GM23338 (cell line): Measurements from ENCODE around the gene RPS6KA1. TPM values are rescaled to one million over a fixed set of nuclear protein-coding genes. Genes with fewer than 3 reads are reported as not detected.

Source experiments
- ATAC-seq: fragments of 200-7000 bp; cut with Tn5 transposase; 3 replicates; pipeline ENCODE4 v1.9.1; 2020
- DNase-seq: peaks from one replicate; pipeline ENCODE4 v3.0.0-alpha.2; 2015; ENCODE audit warnings: low spot score
- H2AFZ ChIP-seq: fragments of 200-600 bp; sonication (generic); 2 replicates; pipeline ENCODE4 v1.8.0; 2016; ENCODE audit warnings: antibody characterized with exemption, mild to moderate bottlenecking, moderate library complexity
- H3F3A ChIP-seq: fragments of 200-600 bp; sonication (generic); replicated peaks from 2 replicates; pipeline ENCODE4 v1.8.0; 2017; ENCODE audit warnings: antibody characterized with exemption, mixed run types, low read depth
- H3K27ac ChIP-seq: fragments of 200-600 bp; sonication (generic); 2 replicates; pipeline ENCODE4 v1.6.1; 2016; ENCODE audit warnings: low read depth
- H3K27me3 ChIP-seq: fragments of 200-600 bp; sonication (generic); 2 replicates; pipeline ENCODE4 v1.8.0; 2016; ENCODE audit warnings: mild to moderate bottlenecking, mixed run types, moderate library complexity; ENCODE audit not compliant: insufficient read depth
- H3K36me3 ChIP-seq: fragments of 200-600 bp; sonication (generic); 2 replicates; pipeline ENCODE4 v1.8.0; 2016; ENCODE audit warnings: mild to moderate bottlenecking; ENCODE audit not compliant: insufficient read depth
- H3K4me1 ChIP-seq: fragments of 200-600 bp; sonication (generic); 2 replicates; pipeline ENCODE4 v1.8.0; 2016; ENCODE audit warnings: mild to moderate bottlenecking, moderate library complexity; ENCODE audit not compliant: insufficient read depth
- H3K4me2 ChIP-seq: fragments of 200-600 bp; sonication (generic); 2 replicates; pipeline ENCODE4 v1.7.1; 2017; ENCODE audit warnings: mixed run types
- H3K4me3 ChIP-seq: fragments of 200-600 bp; sonication (generic); 2 replicates; pipeline ENCODE4 v1.6.1; 2016; ENCODE audit warnings: mixed run types
- H3K79me2 ChIP-seq: fragments of 200-600 bp; sonication (generic); replicated peaks from 2 replicates; pipeline ENCODE4 v1.8.0; 2017; ENCODE audit warnings: mild to moderate bottlenecking; ENCODE audit not compliant: insufficient read depth
- H3K9me2 ChIP-seq: fragments of 200-600 bp; sonication (generic); 2 replicates; pipeline ENCODE4 v1.8.0; 2017; ENCODE audit not compliant: insufficient read depth
- H4K20me1 ChIP-seq: fragments of 200-600 bp; sonication (generic); replicated peaks from 2 replicates; pipeline ENCODE4 v1.8.0; 2017; ENCODE audit warnings: mild to moderate bottlenecking; ENCODE audit not compliant: insufficient read depth
- H3K27ac Mint-ChIP-seq: 2 replicates; pipeline ENCODE4 v1.8.0; 2020; ENCODE audit warnings: inconsistent platforms, mild to moderate bottlenecking, moderate library complexity, mixed read lengths
- H3K27me3 Mint-ChIP-seq: 3 replicates; pipeline ENCODE4 v1.8.0; 2022; ENCODE audit warnings: low read depth, mild to moderate bottlenecking, moderate library complexity, mixed read lengths, inconsistent platforms; ENCODE audit not compliant: insufficient read depth, poor library complexity
- H3K36me3 Mint-ChIP-seq: 3 replicates; pipeline ENCODE4 v1.8.0; 2021; ENCODE audit warnings: low read depth, mild to moderate bottlenecking, inconsistent platforms, moderate library complexity, mixed read lengths
- H3K4me1 Mint-ChIP-seq: 3 replicates; pipeline ENCODE4 v1.8.0; 2020; ENCODE audit warnings: mild to moderate bottlenecking, inconsistent platforms, mixed read lengths
- H3K4me3 Mint-ChIP-seq: 3 replicates; pipeline ENCODE4 v1.8.0; 2021; ENCODE audit warnings: moderate library complexity, mild to moderate bottlenecking, inconsistent platforms, mixed read lengths
- H3K9me3 Mint-ChIP-seq: 3 replicates; pipeline ENCODE4 v1.8.0; 2020; ENCODE audit warnings: moderate library complexity, mild to moderate bottlenecking, inconsistent platforms, mixed read lengths
- CREB1 ChIP-seq: fragments of 250-450 bp; sonication (Bioruptor Pico); IDR thresholded peaks from 2 replicates; pipeline ENCODE4 v1.5.0; 2020; ENCODE audit warnings: low read depth, mild to moderate bottlenecking, moderate library complexity
- CTCF ChIP-seq, 2 experiments: fragments of 200-600 bp in 1 of 2; sonication (generic) in 1 of 2; conservative IDR thresholded peaks; 2 replicates each; pipeline versions ENCODE4 v1.5.1 to v1.6.1; 2016 to 2017; ENCODE audit warnings: antibody characterized with exemption in 2 of 2, low read depth in 2 of 2, mild to moderate bottlenecking in 2 of 2, moderate library complexity in 1 of 2
- ETS1 ChIP-seq: IDR thresholded peaks from 2 replicates; pipeline ENCODE4 v1.6.1; 2016; ENCODE audit warnings: antibody characterized with exemption
- EZH2 ChIP-seq: fragments of 200-600 bp; sonication (generic); IDR thresholded peaks from one replicate; pipeline ENCODE4 v1.8.0; 2017; ENCODE audit warnings: antibody characterized with exemption, mild to moderate bottlenecking, low read depth; ENCODE audit not compliant: unreplicated experiment
- NANOG ChIP-seq: IDR thresholded peaks from 2 replicates; pipeline ENCODE4 v1.6.1; 2016; ENCODE audit warnings: antibody characterized with exemption, borderline replicate concordance
- POLR2AphosphoS5 ChIP-seq: IDR thresholded peaks from 2 replicates; pipeline ENCODE4 v1.6.1; 2016; ENCODE audit warnings: antibody characterized with exemption, low read depth
- REST ChIP-seq: IDR thresholded peaks from one replicate; pipeline ENCODE4 v1.6.1; 2018; ENCODE audit warnings: antibody characterized with exemption; ENCODE audit not compliant: unreplicated experiment
- STAT1 ChIP-seq: IDR thresholded peaks from one replicate; pipeline ENCODE4 v1.6.1; 2016; ENCODE audit warnings: antibody characterized with exemption; ENCODE audit not compliant: unreplicated experiment
- ZNF114 ChIP-seq: fragments of 250-450 bp; sonication (Bioruptor Pico); IDR thresholded peaks from 2 replicates; pipeline ENCODE4 v1.5.0; 2020; ENCODE audit warnings: mild to moderate bottlenecking, moderate library complexity
- ZNF331 ChIP-seq: fragments of 250-450 bp; sonication (Bioruptor Pico); IDR thresholded peaks from 2 replicates; pipeline ENCODE4 v1.5.0; 2020; ENCODE audit warnings: low read depth, mild to moderate bottlenecking, moderate library complexity
- ZNF462 ChIP-seq: fragments of 250-450 bp; sonication (Bioruptor Pico); IDR thresholded peaks from 2 replicates; pipeline ENCODE4 v1.5.0; 2020; ENCODE audit warnings: mild to moderate bottlenecking, moderate library complexity
- long read RNA-seq: library from polyadenylated mRNA; unstranded; transcript quantifications from one replicate; pipeline ENCODE4 v2.0.0, GENCODE V29; 2020; ENCODE audit not compliant: unreplicated experiment
- polyA plus RNA-seq: library from polyadenylated mRNA; unstranded; fragments of >200 nt; fragmentation: Nextera tagmentation; extraction: Ambion mirVana; gene quantifications from 2 replicates; pipeline ENCODE4 v1.2.1, GENCODE V29; 2016
- total RNA-seq: library from RNA; depleted of rRNA; stranded (reverse); fragments of >200 nt; shearing (Covaris generic); gene quantifications from 2 replicates; pipeline ENCODE4 v1.2.3, GENCODE V29; 2014; rRNA removed

Gene RPS6KA1
- total RNA-seq: 68.6 and 84.2 TPM in 2 replicates
- 28.3 and 30.5 TPM in 2 replicates for polyA plus RNA-seq
- long read RNA-seq, partial matches to known transcripts: 0 of 4 reads
- long read RNA-seq, other reads (novel, unspliced or antisense): 2 of 4 reads

- peaks cover 4% of the 10 kb centered on the region; the same call in 1 of the 2 replicates for H4K20me1 ChIP-seq
- H3K4me1 ChIP-seq: peaks cover 20% of the 10 kb centered on the region
- H3K36me3 ChIP-seq: no peaks in the 10 kb centered on the region
- Mint-ChIP-seq H3K9me3 (no peaks in the 10 kb centered on the region), H3K36me3 (no peaks in the 10 kb centered on the region), H3K4me1 (peaks cover 18% of the 10 kb centered on the region; the same call in 2 of the 3 replicates), H3K27ac (0 out of 2 replicates have a peak within 1 kb of the TSS, but pooled peaks have one; percentile 41), H3K27me3 (peaks cover 6% of the 10 kb centered on the region), H3K4me3 (peak within 1 kb of the TSS; percentile 89)
- H3K4me3 ChIP-seq: peak within 1 kb of the TSS; percentile 95
- H3K27ac ChIP-seq: 0 out of 2 replicates have a peak within 1 kb of the TSS, but pooled peaks have one; percentile 55
- no peaks in the 10 kb centered on the region for H3K27me3 ChIP-seq
- peaks cover 14% of the 10 kb centered on the region; the same call in 1 of the 2 replicates for H3F3A ChIP-seq
- peak within 1 kb of the TSS; percentile 89; the same call in 1 of the 2 replicates for H2AFZ ChIP-seq
- H3K4me2 ChIP-seq: peak within 1 kb of the TSS; percentile 99
- ATAC-seq (peak; percentile 50), DNase-seq (peak; percentile 89)
- TF ChIP-seq ZNF331 (CRISPR knock-in tag) (no peak), STAT1 (no peak), NANOG (no peak), EZH2 (no peak), ETS1 (no peak), POLR2AphosphoS5 (peak; percentile 71), CREB1 (peak; percentile 34; the same call in 1 of the 2 replicates), ZNF114 (CRISPR knock-in tag) (no peak), REST (no peak), CTCF (conservative IDR thresholded peaks at IDR 0.05; ENCODE audit: low read depth in 2 of 2) (no peak), ZNF462 (CRISPR knock-in tag) (no peak)
- no peaks in the 10 kb centered on the region for H3K9me2 ChIP-seq
- H3K79me2 ChIP-seq: peaks cover 36% of the 10 kb centered on the region
Measured at GRCh38 chr1:26529655-26530409, at the start of gene RPS6KA1. Gene RPS6KA1 (plus strand): TSS chr1:26529761. CDS start chr1:26529921, 160 bp downstream.
